OCI-LY1 (cell line): ENCODE data around the gene SLC41A2.
"Not testable (repeated sequence)": the region's sequence is repeated elsewhere in the genome, so short reads cannot be mapped to it uniquely, and the experiment has no call there.

Experiments
- CTCF ChIP-seq: fragments of 200-600 bp; sonication (generic), shearing (Covaris generic); IDR thresholded peaks from 2 replicates; pipeline ENCODE4 v1.5.1; 2017; ENCODE audit warnings: mild to moderate bottlenecking, antibody characterized with exemption, low read length, moderate library complexity, mixed read lengths
- EZH2 ChIP-seq: fragments of 200-600 bp; sonication (generic), shearing (Covaris generic); IDR thresholded peaks from 2 replicates; pipeline ENCODE4 v1.8.0; 2017; ENCODE audit warnings: borderline replicate concordance, mixed run types, mild to moderate bottlenecking, antibody characterized with exemption, low read length, moderate library complexity, mixed read lengths

GRCh38 chr12:104943401-104943800 is 14.7 kb downstream of the SLC41A2 start:
- TF ChIP-seq CTCF, EZH2: not testable (repeated sequence)
